Posterior vena cava (tissue), 2 donors: ENCODE measurements around the gene UBASH3A. TPM values are rescaled to one million over a fixed set of nuclear protein-coding genes. Genes with fewer than 3 reads are reported as not detected.

Experiments used
- DNase-seq: peaks from one replicate; pipeline ENCODE4 v3.0.0-alpha.2; 2020; ENCODE audit warnings: low spot score
- intact Hi-C, 2 donors: fragments of 100-400 bp; cut with DNase I; formaldehyde crosslinking; loops; one replicate each; pipeline versions ENCODE4 v1.14.1 to v1.14.2; 2022 to 2023
- total RNA-seq, 2 donors: library from RNA; stranded (reverse); fragmentation: NEBNext Ultra II Directional; extraction: Animal tissue kit (Norgen Biotek cat#: 25700); gene quantifications; one replicate each; pipeline ENCODE4 v1.2.1, GENCODE V29; 2021
- donor health status: DM: yes; HTN: yes; CAD: no.
- donor health status: DM: yes; HTN: yes; CAD: no.

The UBASH3A gene
- total RNA-seq, 2 donors from 2014 or later: 0.32 to 0.38 TPM

DNA sequence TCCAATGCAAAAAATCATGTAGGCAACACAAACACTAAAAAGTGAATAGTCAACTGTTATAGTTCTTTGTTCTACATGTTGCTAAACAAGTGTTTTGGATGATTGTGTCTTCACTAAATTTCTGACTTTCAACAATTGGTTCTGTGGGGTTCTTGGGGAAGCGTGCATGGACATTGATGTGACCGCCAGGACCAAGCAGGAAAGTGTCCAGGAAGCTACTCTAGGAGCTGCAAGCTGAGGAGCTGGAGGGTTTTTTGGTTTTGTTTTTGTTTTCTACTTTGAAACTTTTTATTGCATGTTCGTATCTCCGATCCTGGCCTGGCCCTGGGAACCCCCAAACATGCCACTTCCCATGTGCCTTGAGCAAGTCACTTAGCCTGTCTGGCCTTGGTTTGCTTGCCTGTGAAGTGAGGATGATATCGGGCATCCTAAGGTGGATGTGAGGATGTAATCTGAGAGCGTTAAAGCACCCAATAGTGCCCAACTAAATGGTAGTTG is 15.8 kb upstream of the UBASH3A start:
- peak; percentile 26 for DNase-seq
- intact Hi-C loops: no loop called here

- intact Hi-C loops: no loop called here
- DNase-seq: peak; percentile 66
These were observed 14.8 kb upstream of the UBASH3A start for GRCh38 chr21:42388740-42389448.

DNA sequence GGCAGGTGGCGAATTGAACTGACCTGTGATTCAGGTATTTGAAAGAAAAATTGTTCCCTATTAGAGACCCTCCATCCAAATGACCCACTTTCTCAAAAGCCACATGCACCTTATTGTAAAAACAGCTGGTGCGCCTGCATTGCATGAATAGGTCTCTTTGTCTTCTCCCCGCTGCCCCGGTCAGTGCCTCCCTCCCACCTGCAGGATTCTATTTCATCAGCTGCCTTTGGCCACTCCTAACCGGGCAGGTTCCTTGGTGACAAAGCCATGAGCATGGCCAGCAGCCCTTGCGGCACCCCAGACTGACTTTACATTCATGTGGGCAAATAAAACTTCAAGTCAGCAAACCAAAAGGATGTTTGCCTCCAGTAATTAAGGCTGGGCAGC is 14.3 kb upstream of the UBASH3A start:
- intact Hi-C loops: no loop called here
- DNase-seq: peak; percentile 58

- intact Hi-C loops: no loop called here
- DNase-seq: peak; percentile 29
These were observed 13.5 kb upstream of the UBASH3A start for GRCh38 chr21:42390193-42390592.

- intact Hi-C loops: no loop called here
- DNase-seq: no peak
These were observed 13.0 kb upstream of the UBASH3A start for GRCh38 chr21:42390696-42391095.

- DNase-seq: peak; percentile 20
- intact Hi-C loops: no loop called here
These were observed 12.4 kb upstream of the UBASH3A start for GRCh38 chr21:42391297-42391696.

DNA sequence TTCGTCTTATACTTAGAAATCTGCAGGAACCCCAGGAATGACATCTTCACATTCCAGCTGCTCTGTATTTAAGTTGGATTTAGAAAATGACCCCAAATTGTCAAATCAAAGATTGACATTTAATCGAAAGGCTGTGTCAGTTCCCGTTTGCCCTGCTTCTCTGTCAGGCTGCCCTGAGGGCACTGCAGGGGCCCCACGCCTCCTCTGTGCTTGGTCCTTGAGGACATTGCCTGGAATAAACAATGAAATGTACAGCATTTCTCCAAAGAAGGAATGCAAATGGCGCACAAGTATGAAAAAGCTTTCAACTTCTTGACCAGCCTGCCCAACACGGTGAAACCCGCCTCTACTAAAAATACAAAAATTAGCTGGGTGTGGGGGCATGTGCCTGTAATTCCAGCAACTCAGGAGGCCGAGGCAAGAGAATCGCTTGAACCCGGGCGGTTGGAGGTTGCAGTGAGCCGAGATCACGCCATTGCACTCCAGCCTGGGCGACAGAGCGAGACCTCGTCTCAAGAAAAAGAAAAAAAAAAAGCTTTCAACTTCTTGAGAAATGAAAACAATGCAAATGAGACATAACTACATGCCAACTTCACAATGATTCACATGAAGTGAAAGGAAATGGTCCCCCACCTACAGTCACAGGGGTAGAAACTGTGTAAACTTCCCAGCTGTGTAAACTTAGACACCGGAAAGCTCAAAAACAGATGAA is 10.8 kb upstream of the UBASH3A start:
- peak; percentile 29 for DNase-seq
- intact Hi-C loops: no loop called here

GRCh38 chr21:42393443-42393950 is 10.2 kb upstream of the UBASH3A start:
- intact Hi-C loops: no loop called here
- DNase-seq: no peak

- DNase-seq: no peak
- intact Hi-C loops: no loop called here
These were observed 8.4 kb upstream of the UBASH3A start for GRCh38 chr21:42395302-42395701.

DNA sequence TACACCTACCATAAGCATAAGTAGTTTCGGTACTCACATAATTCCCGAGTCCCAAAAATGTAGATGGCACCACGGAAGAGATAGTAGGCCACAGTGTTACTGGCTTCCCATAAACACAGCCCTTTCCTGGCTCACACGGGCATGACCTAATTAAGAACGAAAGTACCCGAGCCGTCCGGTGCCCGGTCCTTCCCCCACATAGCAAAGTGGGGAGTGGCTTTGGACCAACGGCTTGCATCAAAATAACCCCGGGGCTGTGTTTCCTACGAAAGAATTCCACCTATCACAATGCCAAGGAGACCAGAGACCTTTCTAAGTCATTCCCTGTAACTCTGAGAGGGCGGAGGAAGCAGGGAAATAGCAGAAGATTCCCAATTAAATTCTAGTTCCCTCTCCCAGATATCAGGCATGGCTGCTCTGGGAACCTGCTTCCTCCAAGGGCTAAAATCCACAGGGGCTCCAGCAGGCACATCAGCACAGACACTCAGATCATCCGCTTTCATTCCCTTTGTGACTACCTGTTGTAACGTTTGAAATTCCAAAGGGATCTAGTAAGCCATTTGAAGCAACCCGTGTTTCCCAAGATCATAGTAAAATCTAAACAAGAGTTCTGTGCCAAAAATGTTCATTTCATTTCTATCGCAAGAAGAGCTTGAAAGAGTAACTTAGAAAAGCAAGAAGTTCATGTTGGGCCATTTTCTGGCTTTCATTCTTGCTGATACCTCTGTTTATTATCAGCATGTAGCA is 7.6 kb upstream of the UBASH3A start, which contains the start of gene TMPRSS3:
Gene TMPRSS3, minus strand, starts transcription at position 148 of the 747 bp plus-strand sequence. CDS start 635 bp downstream, outside the sequence.
- intact Hi-C loops: no loop called here
- DNase-seq: peak; percentile 24

- intact Hi-C loops: no loop called here
- DNase-seq: peak; percentile 35
These were observed 6.6 kb upstream of the UBASH3A start for GRCh38 chr21:42396799-42397745.

- DNase-seq: no peak
- intact Hi-C loops: no loop called here
These were observed 5.8 kb upstream of the UBASH3A start for GRCh38 chr21:42397746-42398394.

GRCh38 chr21:42398436-42399028 is 5.2 kb upstream of the UBASH3A start:
- no peak for DNase-seq
- intact Hi-C loops: no loop called here

- no peak for DNase-seq
- intact Hi-C loops: no loop called here
These were observed 3.2 kb upstream of the UBASH3A start for GRCh38 chr21:42400525-42400924.

- no peak for DNase-seq
These were observed 2.5 kb upstream of the UBASH3A start for GRCh38 chr21:42401154-42401553.

GRCh38 chr21:42401820-42402251 is 1.9 kb upstream of the UBASH3A start:
- no peak for DNase-seq
- intact Hi-C loops: no loop called here

More at GRCh38 chr21:42401154-42401553, 2.5 kb upstream of the UBASH3A start:
- intact Hi-C loops: no loop called here

GRCh38 chr21:42404539-42404938 is 837 bp downstream of the UBASH3A start:
- intact Hi-C loops: no loop called here
- no peak for DNase-seq
